ENCODE measurements around the gene ULK2. TPM values are rescaled to one million over a fixed set of nuclear protein-coding genes. Genes with fewer than 3 reads are reported as not detected.

ULK2 gene
- total RNA-seq, 2 donors from 2014 or later, result 19.5 to 33.7 TPM

DNA sequence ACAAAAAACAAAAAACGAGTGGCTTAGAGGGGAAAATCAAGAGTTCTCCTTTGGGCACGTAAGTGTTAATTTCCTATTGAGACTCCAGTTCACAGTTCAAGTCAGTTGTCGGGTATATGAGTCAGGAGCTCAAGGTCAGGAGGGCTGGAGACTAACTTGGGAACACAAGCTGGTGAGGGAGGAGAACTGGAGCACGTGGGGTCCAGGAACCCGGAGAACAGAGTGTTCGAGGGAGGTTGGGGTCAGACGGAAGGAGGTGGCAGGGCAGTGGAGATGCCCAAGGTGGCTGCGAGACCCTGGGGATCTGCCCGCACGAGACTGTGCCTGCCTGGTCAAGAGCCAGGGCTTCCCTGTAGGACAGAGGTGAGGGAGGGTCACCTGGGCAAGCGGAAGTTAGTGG is 131.7 kb downstream of the ULK2 start:
- Mint-ChIP-seq H3K9me3 (no peaks in the 10 kb centered on the region), H3K36me3 (ENCODE audit: low read depth) (no peaks in the 10 kb centered on the region), H3K4me3 (no peak overlapping the region), H3K27me3 (ENCODE audit: insufficient read depth) (no peaks in the 10 kb centered on the region), H3K27ac (no peak overlapping the region), H3K4me1 (peaks cover 4% of the 10 kb centered on the region)
- Histone ChIP-seq H3K4me3 (ENCODE audit: low read length) (no peak overlapping the region), H3K9me3 (ENCODE audit: control insufficient read depth, low read length) (no peaks in the 10 kb centered on the region), H3K4me1 (ENCODE audit: control insufficient read depth, insufficient read depth, low read length) (no peaks in the 10 kb centered on the region), H3K27me3 (ENCODE audit: control insufficient read depth, insufficient read depth, low read length, poor library complexity, severe bottlenecking) (no peaks in the 10 kb centered on the region), H3K36me3 (ENCODE audit: control insufficient read depth, insufficient read depth, low read length) (no peaks in the 10 kb centered on the region), H3K27ac (ENCODE audit: low read depth, low read length) (no peak overlapping the region), H3K9ac (ENCODE audit: extremely low read depth, low read length, poor library complexity, severe bottlenecking) (no peak overlapping the region)
- TF ChIP-seq, protein P1, sequence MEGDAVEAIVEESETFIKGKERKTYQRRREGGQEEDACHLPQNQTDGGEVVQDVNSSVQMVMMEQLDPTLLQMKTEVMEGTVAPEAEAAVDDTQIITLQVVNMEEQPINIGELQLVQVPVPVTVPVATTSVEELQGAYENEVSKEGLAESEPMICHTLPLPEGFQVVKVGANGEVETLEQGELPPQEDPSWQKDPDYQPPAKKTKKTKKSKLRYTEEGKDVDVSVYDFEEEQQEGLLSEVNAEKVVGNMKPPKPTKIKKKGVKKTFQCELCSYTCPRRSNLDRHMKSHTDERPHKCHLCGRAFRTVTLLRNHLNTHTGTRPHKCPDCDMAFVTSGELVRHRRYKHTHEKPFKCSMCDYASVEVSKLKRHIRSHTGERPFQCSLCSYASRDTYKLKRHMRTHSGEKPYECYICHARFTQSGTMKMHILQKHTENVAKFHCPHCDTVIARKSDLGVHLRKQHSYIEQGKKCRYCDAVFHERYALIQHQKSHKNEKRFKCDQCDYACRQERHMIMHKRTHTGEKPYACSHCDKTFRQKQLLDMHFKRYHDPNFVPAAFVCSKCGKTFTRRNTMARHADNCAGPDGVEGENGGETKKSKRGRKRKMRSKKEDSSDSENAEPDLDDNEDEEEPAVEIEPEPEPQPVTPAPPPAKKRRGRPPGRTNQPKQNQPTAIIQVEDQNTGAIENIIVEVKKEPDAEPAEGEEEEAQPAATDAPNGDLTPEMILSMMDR (conservative IDR thresholded peaks at IDR 0.05), result no peak
- WGBS, 2 experiments (ENCODE audit: insufficient coverage in 1 of 2, insufficient read length in 1 of 2), result 85 to 90% methylated on average over 6 to 11 of the region's 11 CpGs
- DNase-seq, result no peak

DNA sequence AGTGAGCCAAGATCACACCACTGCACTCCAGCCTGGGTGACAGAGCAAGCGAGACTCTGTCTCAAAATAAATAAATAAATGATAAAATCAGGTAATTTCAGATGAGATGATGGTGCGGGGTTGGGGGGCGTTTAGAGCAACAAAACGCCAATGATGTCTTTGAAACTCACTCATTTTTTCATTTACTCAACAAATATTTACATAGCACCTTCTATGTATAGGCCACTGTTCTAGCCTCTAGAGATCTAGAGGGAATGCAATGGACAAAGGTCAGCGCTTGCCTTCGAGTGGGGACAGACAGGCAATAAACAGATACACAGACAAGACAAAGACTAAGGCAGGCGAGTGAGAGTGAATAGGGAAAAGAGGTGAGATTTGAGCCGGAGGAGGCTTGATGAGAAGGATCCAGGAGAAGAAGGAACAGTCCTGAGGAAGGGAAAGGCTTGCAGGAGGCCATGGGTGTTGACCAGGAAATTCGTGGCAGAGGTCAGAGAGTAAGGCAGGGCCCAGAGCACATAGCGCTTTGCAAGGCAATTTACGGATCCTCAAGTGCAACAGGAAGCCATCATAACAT is 133.7 kb downstream of the ULK2 start:
- Mint-ChIP-seq H3K4me3 (no peak overlapping the region), H3K9me3 (no peaks in the 10 kb centered on the region), H3K27me3 (ENCODE audit: insufficient read depth) (no peaks in the 10 kb centered on the region), H3K36me3 (ENCODE audit: low read depth) (no peaks in the 10 kb centered on the region), H3K4me1 (peaks cover 4% of the 10 kb centered on the region), H3K27ac (no peak overlapping the region)
- DNase-seq, result no peak
- Histone ChIP-seq H3K27ac (ENCODE audit: low read depth, low read length) (no peak overlapping the region), H3K4me3 (ENCODE audit: low read length) (no peak overlapping the region), H3K36me3 (ENCODE audit: control insufficient read depth, insufficient read depth, low read length) (no peaks in the 10 kb centered on the region), H3K9me3 (ENCODE audit: control insufficient read depth, low read length) (no peaks in the 10 kb centered on the region), H3K27me3 (ENCODE audit: control insufficient read depth, insufficient read depth, low read length, poor library complexity, severe bottlenecking) (no peaks in the 10 kb centered on the region), H3K4me1 (ENCODE audit: control insufficient read depth, insufficient read depth, low read length) (no peaks in the 10 kb centered on the region), H3K9ac (ENCODE audit: extremely low read depth, low read length, poor library complexity, severe bottlenecking) (no peak overlapping the region)
- TF ChIP-seq, protein P1 (conservative IDR thresholded peaks at IDR 0.05), result no peak
- 85 to 90% methylated on average over 5 to 10 of the region's 11 CpGs for WGBS, 2 experiments (ENCODE audit: insufficient coverage in 1 of 2, insufficient read length in 1 of 2)

DNA sequence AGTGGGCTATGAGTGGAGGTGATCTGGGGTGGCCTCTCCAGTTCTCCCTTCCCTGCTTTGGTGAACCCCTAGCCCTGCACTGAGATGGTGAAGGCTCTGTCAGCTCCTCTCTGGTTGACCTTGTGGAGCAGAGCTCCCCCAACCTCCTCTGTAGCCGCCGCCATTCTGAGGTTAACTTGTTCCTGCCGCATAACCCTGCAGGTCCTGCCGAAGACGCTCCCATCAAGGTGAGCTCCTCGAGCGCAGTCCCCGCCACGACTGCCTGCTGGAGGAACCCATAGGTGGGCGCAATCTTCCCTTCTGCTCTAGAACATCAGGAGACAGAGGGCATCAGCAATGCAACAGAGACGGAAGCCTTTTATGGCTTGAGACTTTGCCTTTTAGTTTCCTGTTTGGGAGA is 136.1 kb downstream of the ULK2 start:
- 85 to 88% methylated on average over 7 to 11 of the region's 11 CpGs for WGBS, 2 experiments (ENCODE audit: insufficient coverage in 1 of 2, insufficient read length in 1 of 2)
- no peaks in the 10 kb centered on the region for H3K9me3 Mint-ChIP-seq

More for the DNA sequence above, 136.1 kb downstream of the ULK2 start:
- no peaks in the 10 kb centered on the region for H3K4me1 ChIP-seq (ENCODE audit: control insufficient read depth, insufficient read depth, low read length)
- H3K9ac ChIP-seq (ENCODE audit: extremely low read depth, low read length, poor library complexity, severe bottlenecking), result no peak overlapping the region
- no peaks in the 10 kb centered on the region for H3K9me3 ChIP-seq (ENCODE audit: control insufficient read depth, low read length)
- H3K4me3 ChIP-seq (ENCODE audit: low read length), result no peak overlapping the region
- TF ChIP-seq, protein P1 (conservative IDR thresholded peaks at IDR 0.05), result no peak
- Mint-ChIP-seq H3K27ac (no peak overlapping the region), H3K4me3 (no peak overlapping the region), H3K4me1 (peaks cover 4% of the 10 kb centered on the region), H3K36me3 (ENCODE audit: low read depth) (no peaks in the 10 kb centered on the region), H3K27me3 (ENCODE audit: insufficient read depth) (no peaks in the 10 kb centered on the region)
- H3K27me3 ChIP-seq (ENCODE audit: control insufficient read depth, insufficient read depth, low read length, poor library complexity, severe bottlenecking), result no peaks in the 10 kb centered on the region
- DNase-seq, result no peak
- no peaks in the 10 kb centered on the region for H3K36me3 ChIP-seq (ENCODE audit: control insufficient read depth, insufficient read depth, low read length)
- H3K27ac ChIP-seq (ENCODE audit: low read depth, low read length), result no peak overlapping the region

Data from endodermal cell (in vitro differentiated cells).